ENCODE results near the gene USP32. TPM values are rescaled to one million over a fixed set of nuclear protein-coding genes. Genes with fewer than 3 reads are reported as not detected.
"Not testable (repeated sequence)": the region's sequence is repeated elsewhere in the genome, so short reads cannot be mapped to it uniquely, and the experiment has no call there.

Gene USP32
- total RNA-seq, 2 donors from 2014 or later, result 32.7 to 42.2 TPM

DNA sequence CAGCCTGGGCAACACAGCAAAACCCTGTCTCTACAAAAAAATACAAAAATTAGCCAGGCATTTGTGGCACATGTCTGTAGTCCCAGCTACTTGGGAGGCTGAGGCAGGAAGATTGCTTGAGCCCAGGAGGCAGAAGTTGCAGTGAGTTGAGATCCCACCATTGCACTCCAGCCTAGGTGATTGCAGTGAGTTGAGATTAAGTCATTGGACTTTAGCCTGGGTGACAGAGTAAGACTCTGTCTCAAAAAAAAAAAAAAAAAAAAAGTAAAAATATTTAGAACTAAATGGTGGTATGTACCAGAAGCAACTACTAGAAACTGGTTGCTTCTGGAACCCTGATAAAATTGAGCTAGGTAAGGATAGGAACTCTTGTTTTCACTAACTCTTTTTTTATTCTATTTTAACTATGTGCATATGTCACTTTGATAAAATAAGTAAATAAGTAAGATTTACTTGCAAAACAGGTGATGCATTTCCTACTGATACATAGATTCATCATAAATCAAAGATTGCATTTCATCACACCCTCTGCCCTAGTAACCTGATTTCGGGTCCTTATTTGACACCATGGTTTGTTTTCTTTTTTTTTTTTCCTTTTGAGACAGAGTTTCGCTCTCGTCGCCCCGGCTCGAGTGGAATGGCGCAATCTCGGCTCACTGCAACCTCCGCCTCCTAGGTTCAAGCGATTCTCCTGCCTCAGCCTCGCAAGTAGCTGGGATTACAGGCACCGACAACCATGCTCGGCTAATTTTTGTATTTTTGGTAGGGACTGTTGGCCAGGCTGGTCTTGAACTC is 66.0 kb downstream of the USP32 start:
- Mint-ChIP-seq H3K4me1 (peaks cover 11% of the 10 kb centered on the region), H3K27me3 (no peaks in the 10 kb centered on the region), H3K36me3 (ENCODE audit: low read depth) (peaks cover 12% of the 10 kb centered on the region), H3K27ac (no peak overlapping the region), H3K4me3 (no peak overlapping the region), H3K9me3 (no peaks in the 10 kb centered on the region)
- ATAC-seq (replicated peaks), result no peak

DNA sequence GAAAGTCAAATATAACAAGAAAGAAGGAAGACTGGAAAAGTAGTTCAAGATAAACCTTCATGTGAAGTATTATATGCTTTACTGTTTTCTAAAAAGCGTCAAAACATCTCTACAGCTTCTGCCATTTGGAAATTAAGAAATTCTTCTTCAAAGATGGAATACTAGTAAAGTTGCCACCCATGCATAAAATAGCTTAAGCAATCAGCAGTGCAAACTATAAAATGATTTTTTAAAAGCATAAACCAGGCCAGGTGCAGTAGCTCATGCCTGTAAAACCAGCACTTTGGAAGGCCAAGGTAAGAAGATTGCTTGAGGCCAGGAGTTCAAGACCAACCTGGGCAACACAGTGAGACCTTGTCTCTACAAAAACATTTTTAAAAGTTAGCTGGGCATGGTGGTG is 68.2 kb downstream of the USP32 start:
- H3K4me1 Mint-ChIP-seq, result peaks cover 11% of the 10 kb centered on the region
- H3K4me3 Mint-ChIP-seq, result no peak overlapping the region
- H3K27me3 Mint-ChIP-seq, result no peaks in the 10 kb centered on the region
- no peak overlapping the region for H3K27ac Mint-ChIP-seq
- no peaks in the 10 kb centered on the region for H3K9me3 Mint-ChIP-seq
- peaks cover 8% of the 10 kb centered on the region for H3K36me3 Mint-ChIP-seq (ENCODE audit: low read depth)
- ATAC-seq (replicated peaks), result no peak

DNA sequence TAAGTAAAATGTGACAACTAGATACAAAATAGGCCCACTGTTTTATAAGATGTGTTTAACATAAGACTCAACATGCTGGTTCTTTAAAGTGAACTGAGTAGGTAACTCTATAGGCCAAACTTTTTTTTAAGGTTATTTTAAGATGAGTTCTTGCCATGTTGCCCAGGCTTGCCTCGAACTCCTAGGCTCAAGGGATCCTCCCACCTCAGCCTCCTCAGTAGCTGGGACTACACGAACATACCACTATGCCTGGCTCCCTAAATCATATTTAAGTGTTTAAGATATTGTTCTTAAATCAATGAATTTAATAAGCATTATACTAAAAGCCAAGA is 69.9 kb downstream of the USP32 start:
- ATAC-seq (replicated peaks), result no peak
- peaks cover 8% of the 10 kb centered on the region for H3K36me3 Mint-ChIP-seq (ENCODE audit: low read depth)
- peaks cover 10% of the 10 kb centered on the region for H3K4me1 Mint-ChIP-seq

DNA sequence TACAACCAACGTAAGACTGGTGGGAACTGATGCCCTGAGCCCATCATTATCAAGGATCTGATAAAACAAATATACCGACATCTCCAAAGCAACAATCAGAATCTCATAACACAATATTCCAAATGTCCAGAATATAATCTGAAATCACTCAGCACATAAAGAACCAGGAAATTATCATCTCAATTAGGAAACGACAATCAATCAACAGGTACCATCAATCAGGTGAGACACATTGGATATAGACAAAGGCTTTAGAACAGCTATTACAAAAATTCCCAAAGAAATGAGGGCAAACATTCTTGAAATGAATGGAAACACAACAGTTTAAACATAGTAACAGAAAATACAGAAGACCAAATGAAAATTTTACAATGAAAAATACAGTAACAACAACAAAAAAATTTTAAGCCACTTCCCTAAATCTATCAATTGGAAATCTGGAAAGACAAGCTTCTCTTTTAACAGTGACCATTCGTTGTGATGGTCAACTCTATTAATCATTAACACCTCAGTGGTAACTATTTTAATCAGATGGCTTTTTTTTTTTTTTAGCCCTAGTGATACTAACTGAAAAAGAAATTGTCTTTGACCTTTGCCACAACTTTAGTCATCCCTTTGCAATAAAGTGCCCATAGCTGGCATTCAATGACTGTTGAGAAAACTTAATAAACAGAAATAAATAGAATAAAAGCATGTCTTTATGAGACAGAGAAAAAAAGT is 70.4 kb downstream of the USP32 start:
- Mint-ChIP-seq H3K9me3 (no peaks in the 10 kb centered on the region), H3K27me3 (no peaks in the 10 kb centered on the region), H3K27ac (no peak overlapping the region), H3K36me3 (ENCODE audit: low read depth) (peaks cover 8% of the 10 kb centered on the region), H3K4me3 (no peak overlapping the region), H3K4me1 (peaks cover 7% of the 10 kb centered on the region)
- no peak for ATAC-seq (replicated peaks)

More for the DNA sequence above, 69.9 kb downstream of the USP32 start:
- Mint-ChIP-seq H3K27ac (no peak overlapping the region), H3K27me3 (no peaks in the 10 kb centered on the region), H3K4me3 (no peak overlapping the region), H3K9me3 (no peaks in the 10 kb centered on the region)

DNA sequence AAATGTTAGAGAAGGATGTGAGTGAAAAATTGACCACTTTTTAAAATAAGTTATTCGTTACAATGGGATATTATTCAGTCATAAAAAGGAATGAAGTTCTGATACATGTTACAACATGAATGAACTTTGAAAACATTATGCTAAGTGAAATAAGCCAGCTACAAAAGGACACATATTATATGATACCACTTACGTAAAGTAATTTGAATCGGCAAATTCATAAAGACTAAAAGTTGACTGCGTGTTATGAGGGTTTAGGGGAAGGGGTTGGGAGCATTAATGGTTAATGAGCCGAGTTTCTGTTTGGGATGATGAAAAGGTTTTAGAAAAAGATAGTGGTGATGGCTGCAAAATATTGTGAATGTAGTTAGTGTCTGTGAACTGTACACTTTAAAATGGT is 73.1 kb downstream of the USP32 start:
- no peak for ATAC-seq (replicated peaks)
- H3K4me1 Mint-ChIP-seq, result peaks cover 15% of the 10 kb centered on the region
- no peak overlapping the region for H3K4me3 Mint-ChIP-seq
- H3K9me3 Mint-ChIP-seq, result no peaks in the 10 kb centered on the region
- no peaks in the 10 kb centered on the region for H3K27me3 Mint-ChIP-seq
- no peak overlapping the region for H3K27ac Mint-ChIP-seq
- no peaks in the 10 kb centered on the region for H3K36me3 Mint-ChIP-seq (ENCODE audit: low read depth)

DNA sequence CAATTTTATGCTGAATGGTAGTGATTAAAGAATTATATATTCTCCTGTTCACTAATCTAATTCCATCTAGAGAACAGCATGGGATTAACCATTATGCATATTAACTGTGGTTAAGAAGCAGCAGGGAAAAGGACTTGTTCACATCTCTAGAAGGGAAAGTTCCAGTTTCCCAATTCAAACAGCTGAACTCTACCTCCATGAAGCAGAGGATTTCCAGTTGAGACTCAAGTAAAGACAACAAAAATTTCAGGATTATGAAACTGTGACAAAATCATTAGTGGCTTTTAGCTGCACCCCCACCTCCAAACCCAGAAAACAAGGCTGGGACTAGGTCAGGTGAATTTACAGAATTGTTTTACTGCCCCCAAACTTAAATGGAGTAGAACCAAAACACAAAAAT is 73.6 kb downstream of the USP32 start:
- no peaks in the 10 kb centered on the region for H3K9me3 Mint-ChIP-seq
- no peak overlapping the region for H3K27ac Mint-ChIP-seq
- H3K4me1 Mint-ChIP-seq, result peaks cover 15% of the 10 kb centered on the region
- H3K36me3 Mint-ChIP-seq (ENCODE audit: low read depth), result no peaks in the 10 kb centered on the region
- H3K4me3 Mint-ChIP-seq, result no peak overlapping the region
- H3K27me3 Mint-ChIP-seq, result no peaks in the 10 kb centered on the region
- no peak for ATAC-seq (replicated peaks)

DNA sequence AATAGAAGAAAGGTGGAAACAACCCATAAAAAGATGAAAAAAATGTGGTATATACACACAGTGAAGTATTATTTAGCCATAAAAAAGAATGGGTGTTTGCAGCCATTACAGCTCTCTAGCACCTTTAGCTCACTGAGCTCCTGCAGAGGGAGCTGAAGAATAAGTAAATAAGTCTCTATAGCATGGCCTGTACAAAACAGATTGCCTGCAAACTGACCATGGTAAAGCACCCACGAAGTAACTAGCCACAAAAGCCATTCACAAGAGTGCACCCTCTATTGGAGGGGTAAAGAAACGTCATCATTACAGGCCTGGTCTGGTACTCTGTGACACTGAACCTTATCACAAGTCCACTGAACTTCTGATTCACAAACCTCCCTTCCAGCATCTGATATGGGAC is 76.3 kb downstream of the USP32 start:
- Mint-ChIP-seq H3K27ac (no peak overlapping the region), H3K4me1 (peaks cover 16% of the 10 kb centered on the region), H3K9me3 (no peaks in the 10 kb centered on the region), H3K4me3 (no peak overlapping the region), H3K36me3 (ENCODE audit: low read depth) (no peaks in the 10 kb centered on the region), H3K27me3 (no peaks in the 10 kb centered on the region)
- ATAC-seq (replicated peaks), result no peak

DNA sequence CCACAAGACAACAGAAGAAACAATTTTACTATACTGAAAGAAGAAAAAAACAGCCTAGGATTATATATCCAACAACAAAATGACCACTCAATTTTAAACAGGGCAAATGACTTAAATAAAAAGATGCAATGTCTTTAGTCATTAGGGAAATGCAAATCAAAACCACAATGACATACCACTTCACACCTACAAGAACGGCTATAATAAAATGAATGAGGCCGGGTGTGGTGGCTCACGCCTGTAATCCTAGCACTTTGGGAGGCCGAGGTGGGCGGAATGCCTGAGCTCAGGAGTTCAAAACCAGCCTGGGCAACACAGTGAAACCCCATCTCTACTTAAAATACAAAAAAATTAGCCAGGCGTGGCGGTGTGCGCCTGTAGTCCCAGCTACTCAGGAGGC is 77.0 kb downstream of the USP32 start:
- not testable (repeated sequence) for H3K4me3 Mint-ChIP-seq
- H3K27ac Mint-ChIP-seq, result peak overlapping the region; percentile 60
- ATAC-seq (replicated peaks), result peak; percentile 85

DNA sequence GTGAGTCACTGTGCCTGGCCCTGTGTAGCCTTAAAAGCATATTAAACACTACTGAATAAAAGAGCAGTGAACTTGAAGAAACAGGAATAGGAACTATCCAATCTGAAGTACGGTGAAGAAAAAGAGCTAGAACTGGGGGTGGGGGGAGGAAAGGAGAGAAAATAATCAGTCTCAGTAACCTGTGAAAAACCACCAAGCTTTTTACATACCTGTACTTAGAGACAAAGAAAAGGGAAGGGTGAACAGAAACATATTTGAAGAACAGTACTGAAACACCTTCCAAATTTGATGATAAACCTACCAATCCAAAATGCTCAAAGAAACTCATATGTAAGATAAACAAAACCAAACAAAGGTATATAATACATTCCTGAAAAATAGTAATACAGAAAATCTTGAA is 77.5 kb downstream of the USP32 start:
- Mint-ChIP-seq H3K4me3 (no peak overlapping the region), H3K4me1 (peaks cover 16% of the 10 kb centered on the region), H3K27ac (peak overlapping the region; percentile 60), H3K9me3 (no peaks in the 10 kb centered on the region), H3K27me3 (no peaks in the 10 kb centered on the region), H3K36me3 (ENCODE audit: low read depth) (peaks cover 3% of the 10 kb centered on the region)
- peak; percentile 15 for ATAC-seq (replicated peaks)

More for the DNA sequence above, 77.0 kb downstream of the USP32 start:
- H3K36me3 Mint-ChIP-seq (ENCODE audit: low read depth); H3K27me3 Mint-ChIP-seq; H3K9me3 Mint-ChIP-seq: not testable (repeated sequence)
- H3K4me1 Mint-ChIP-seq, result peaks cover 16% of the 10 kb centered on the region

DNA sequence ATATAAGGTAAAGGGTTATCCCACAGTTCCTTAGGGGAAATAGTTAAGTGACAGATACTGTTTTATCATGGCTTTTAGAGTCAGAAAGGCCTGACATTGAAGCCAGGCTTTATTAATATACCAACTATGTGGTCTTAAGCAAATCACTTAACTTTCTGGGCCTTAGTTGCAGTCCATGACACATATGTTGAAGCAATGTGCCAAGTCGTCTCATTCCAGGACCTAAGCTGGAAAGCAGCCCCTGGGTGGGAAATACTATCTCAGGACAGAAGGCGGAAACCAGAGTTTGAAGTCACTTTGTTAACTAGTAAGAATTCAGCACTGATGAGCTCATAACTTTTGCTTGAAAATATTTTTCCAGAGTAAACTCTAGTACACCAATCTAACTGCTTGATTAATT is 80.0 kb downstream of the USP32 start:
- no peaks in the 10 kb centered on the region for H3K9me3 Mint-ChIP-seq
- no peak for ATAC-seq (replicated peaks)
- peaks cover 26% of the 10 kb centered on the region for H3K4me1 Mint-ChIP-seq
- H3K4me3 Mint-ChIP-seq, result no peak overlapping the region
- H3K27me3 Mint-ChIP-seq, result no peaks in the 10 kb centered on the region
- no peak overlapping the region for H3K27ac Mint-ChIP-seq
- peaks cover 17% of the 10 kb centered on the region for H3K36me3 Mint-ChIP-seq (ENCODE audit: low read depth)

DNA sequence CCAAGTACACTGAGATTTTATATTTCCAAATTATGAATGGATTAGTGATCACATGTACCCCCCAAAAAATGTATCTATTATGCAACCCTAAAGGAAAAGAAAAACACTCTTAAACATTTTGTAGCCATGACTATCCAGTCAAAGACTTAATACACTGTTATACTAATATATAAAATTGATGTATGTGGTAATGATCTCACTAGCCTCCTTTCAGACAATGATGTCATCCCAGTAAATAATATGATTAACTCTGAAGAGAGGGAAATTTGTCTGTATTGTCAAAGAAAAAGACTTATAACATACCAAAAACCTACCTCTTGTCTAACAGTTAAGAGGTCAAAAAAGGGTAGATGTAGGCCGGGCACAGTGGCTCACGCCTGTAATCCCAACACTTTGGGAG is 80.7 kb downstream of the USP32 start:
- Mint-ChIP-seq H3K27ac (no peak overlapping the region), H3K36me3 (ENCODE audit: low read depth) (peaks cover 17% of the 10 kb centered on the region), H3K27me3 (no peaks in the 10 kb centered on the region), H3K4me3 (no peak overlapping the region), H3K9me3 (no peaks in the 10 kb centered on the region), H3K4me1 (peaks cover 26% of the 10 kb centered on the region)
- ATAC-seq (replicated peaks), result peak; percentile 19

DNA sequence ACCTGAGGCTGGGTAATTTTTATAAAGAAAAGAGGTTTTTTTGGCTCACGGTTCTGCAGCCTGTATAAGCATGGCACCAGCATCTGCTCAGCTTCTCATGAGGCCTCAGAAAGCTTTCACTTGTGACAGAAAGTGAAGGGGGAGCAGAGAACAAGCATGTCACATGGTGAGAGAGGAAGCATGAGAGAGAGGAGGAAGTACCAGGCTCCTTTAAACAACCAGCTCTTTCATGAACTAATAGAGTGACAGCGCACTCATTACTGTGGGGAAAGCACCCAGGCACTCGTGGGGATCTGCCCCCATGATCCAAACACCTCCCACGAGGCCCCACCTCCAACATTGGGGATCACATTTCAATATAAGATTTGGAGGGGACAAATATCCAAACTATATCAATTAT is 86.8 kb downstream of the USP32 start:
- ATAC-seq (replicated peaks), result peak; percentile 62
- no peak overlapping the region for H3K27ac Mint-ChIP-seq

DNA sequence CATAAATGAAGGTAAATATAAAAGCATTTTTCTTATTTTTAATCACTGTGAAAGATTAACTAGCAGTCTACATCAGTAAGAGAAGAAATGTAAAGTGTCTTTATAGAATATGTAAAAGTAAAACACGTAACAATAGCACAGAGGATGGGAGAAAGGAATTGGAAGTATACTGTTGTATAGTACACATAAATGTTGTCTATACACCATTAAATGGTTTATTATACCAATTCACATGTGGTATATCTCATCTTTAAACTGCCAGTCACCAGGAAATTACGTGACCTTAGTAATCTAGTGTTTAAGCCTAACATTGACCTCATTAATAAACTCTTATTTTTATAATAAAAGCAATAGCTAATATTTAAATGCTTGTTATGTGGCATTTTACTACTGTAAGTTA is 87.4 kb downstream of the USP32 start:
- Mint-ChIP-seq H3K4me3 (no peak overlapping the region), H3K36me3 (ENCODE audit: low read depth) (peaks cover 25% of the 10 kb centered on the region), H3K27me3 (no peaks in the 10 kb centered on the region), H3K4me1 (peaks cover 24% of the 10 kb centered on the region), H3K27ac (no peak overlapping the region), H3K9me3 (no peaks in the 10 kb centered on the region)
- ATAC-seq (replicated peaks), result no peak

More for the DNA sequence above, 86.8 kb downstream of the USP32 start:
- H3K4me3 Mint-ChIP-seq, result no peak overlapping the region
- H3K9me3 Mint-ChIP-seq, result no peaks in the 10 kb centered on the region
- peaks cover 24% of the 10 kb centered on the region for H3K4me1 Mint-ChIP-seq
- peaks cover 27% of the 10 kb centered on the region for H3K36me3 Mint-ChIP-seq (ENCODE audit: low read depth)
- no peaks in the 10 kb centered on the region for H3K27me3 Mint-ChIP-seq

DNA sequence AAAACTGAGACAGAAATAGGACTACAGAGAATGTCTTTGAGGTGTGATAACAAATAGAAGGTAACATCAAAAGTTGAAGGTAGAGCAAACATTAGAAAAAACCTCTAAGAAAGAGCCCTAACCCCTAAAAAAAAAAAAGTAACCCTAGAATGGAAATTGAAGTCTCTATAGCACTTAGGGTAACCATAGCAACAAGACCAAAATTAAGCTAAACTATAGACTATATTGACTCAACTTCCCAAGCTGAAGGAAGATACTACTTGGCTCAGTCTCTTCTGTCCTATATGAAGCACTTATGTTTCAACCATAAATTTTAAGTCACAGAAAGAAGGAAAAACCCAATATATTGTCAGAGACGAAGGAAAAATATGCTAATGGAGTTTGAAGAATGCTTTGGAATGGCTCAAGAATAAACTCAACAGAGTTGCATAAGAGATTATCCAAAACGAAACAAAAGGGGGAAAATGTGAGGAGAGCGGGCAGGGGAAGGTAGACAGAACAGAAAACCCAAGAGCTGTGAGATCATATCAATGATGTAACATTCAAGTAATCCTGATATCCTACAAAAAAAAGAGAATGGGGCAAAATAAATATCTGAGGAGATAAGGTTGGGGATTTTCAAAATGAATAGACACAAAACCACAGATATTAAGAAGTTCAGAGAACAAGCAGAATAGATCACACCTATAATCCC is 88.4 kb downstream of the USP32 start:
- Mint-ChIP-seq H3K4me3 (no peak overlapping the region), H3K27ac (no peak overlapping the region), H3K36me3 (ENCODE audit: low read depth) (peaks cover 15% of the 10 kb centered on the region), H3K4me1 (peaks cover 24% of the 10 kb centered on the region), H3K9me3 (no peaks in the 10 kb centered on the region), H3K27me3 (no peaks in the 10 kb centered on the region)
- ATAC-seq (replicated peaks), result no peak

DNA sequence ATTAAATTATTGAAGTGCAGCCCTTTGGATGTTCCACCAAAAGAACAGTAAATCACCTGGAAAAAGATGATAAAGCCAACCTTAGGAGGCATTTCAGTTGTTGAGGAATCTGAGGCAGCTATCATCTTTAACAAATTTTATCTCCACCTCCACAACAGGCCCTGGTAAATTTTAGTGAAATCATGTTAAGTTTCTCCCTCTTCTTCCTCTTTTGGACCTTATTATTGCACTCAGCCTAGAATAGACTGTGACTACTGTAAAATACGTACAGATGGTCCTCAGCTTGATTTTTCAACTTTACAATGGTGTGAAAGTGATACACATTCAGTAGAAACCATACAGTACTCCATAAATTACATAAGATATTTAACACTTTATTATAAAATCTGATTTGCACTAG is 90.3 kb downstream of the USP32 start:
- Mint-ChIP-seq H3K9me3 (no peaks in the 10 kb centered on the region), H3K36me3 (ENCODE audit: low read depth) (peaks cover 11% of the 10 kb centered on the region)

More for the DNA sequence above, 90.3 kb downstream of the USP32 start:
- ATAC-seq (replicated peaks), result no peak
- no peak overlapping the region for H3K27ac Mint-ChIP-seq
- H3K4me1 Mint-ChIP-seq, result peaks cover 14% of the 10 kb centered on the region
- no peak overlapping the region for H3K4me3 Mint-ChIP-seq
- no peaks in the 10 kb centered on the region for H3K27me3 Mint-ChIP-seq
